ENCODE results near the gene GRAP2.
"Not testable (repeated sequence)": the region's sequence is repeated elsewhere in the genome, so short reads cannot be mapped to it uniquely, and the experiment has no call there.

Gene GRAP2

GRCh38 chr22:39943953-39944872, 43.3 kb downstream of the GRAP2 start:
- DNase-seq (ENCODE audit: low read depth), result no peak

- DNase-seq (ENCODE audit: low read depth), result no peak
These were observed 45.2 kb downstream of the GRAP2 start for GRCh38 chr22:39946126-39946502.

- no peak for DNase-seq (ENCODE audit: low read depth)
These were observed 45.8 kb downstream of the GRAP2 start for GRCh38 chr22:39946503-39947219.

- no peak for DNase-seq (ENCODE audit: low read depth)
These were observed 46.6 kb downstream of the GRAP2 start for GRCh38 chr22:39947220-39948216.

- no peak for DNase-seq (ENCODE audit: low read depth)
These were observed 49.3 kb downstream of the GRAP2 start for GRCh38 chr22:39949964-39950737.

GRCh38 chr22:39951603-39952293, 50.9 kb downstream of the GRAP2 start:
- not testable (repeated sequence) for DNase-seq (ENCODE audit: low read depth)

- DNase-seq (ENCODE audit: low read depth), result no peak
These were observed 51.5 kb downstream of the GRAP2 start for GRCh38 chr22:39952347-39952746.

GRCh38 chr22:39953101-39953500, 52.2 kb downstream of the GRAP2 start:
- no peak for DNase-seq (ENCODE audit: low read depth)

GRCh38 chr22:39954584-39955055, 53.7 kb downstream of the GRAP2 start:
- peak; percentile 41 for DNase-seq (ENCODE audit: low read depth)

- DNase-seq (ENCODE audit: low read depth), result no peak
These were observed 54.8 kb downstream of the GRAP2 start for GRCh38 chr22:39955675-39956074.

GRCh38 chr22:39956932-39957664, 56.2 kb downstream of the GRAP2 start:
- DNase-seq (ENCODE audit: low read depth), result no peak

GRCh38 chr22:39958009-39958711, 57.3 kb downstream of the GRAP2 start:
- no peak for DNase-seq (ENCODE audit: low read depth)

- DNase-seq (ENCODE audit: low read depth), result no peak
These were observed 58.2 kb downstream of the GRAP2 start for GRCh38 chr22:39958949-39959639.

- no peak for DNase-seq (ENCODE audit: low read depth)
These were observed 59.0 kb downstream of the GRAP2 start, which contains the start of gene TMA7B for GRCh38 chr22:39959640-39960447. TMA7B (plus strand) TSS chr22:39960397; CDS start chr22:39964375, 3,978 bp downstream.

- DNase-seq (ENCODE audit: low read depth), result peak; percentile 66
These were observed 60.2 kb downstream of the GRAP2 start for GRCh38 chr22:39960791-39961746.

- no peak for DNase-seq (ENCODE audit: low read depth)
These were observed 61.2 kb downstream of the GRAP2 start for GRCh38 chr22:39962071-39962470.

All from stromal cell of bone marrow (primary cell).